Stimulated activated CD8-positive, alpha-beta memory T cell treated with anti-CD3 and anti-CD28 coated beads, Interleukin-4, amount 100 ng/mL, for 24 hours (primary cell): ENCODE measurements around the gene TMA7.
"Not testable (repeated sequence)": the region's sequence is repeated elsewhere in the genome, so short reads cannot be mapped to it uniquely, and the experiment has no call there.

ENCODE experiments used
- DNase-seq: peaks from one replicate; pipeline ENCODE4 v3.0.0-alpha.2; 2020; ENCODE audit warnings: low read depth

The TMA7 gene

GRCh38 chr3:48468329-48468731 is 28.3 kb downstream of the TMA7 start:
- DNase-seq: no peak

DNA sequence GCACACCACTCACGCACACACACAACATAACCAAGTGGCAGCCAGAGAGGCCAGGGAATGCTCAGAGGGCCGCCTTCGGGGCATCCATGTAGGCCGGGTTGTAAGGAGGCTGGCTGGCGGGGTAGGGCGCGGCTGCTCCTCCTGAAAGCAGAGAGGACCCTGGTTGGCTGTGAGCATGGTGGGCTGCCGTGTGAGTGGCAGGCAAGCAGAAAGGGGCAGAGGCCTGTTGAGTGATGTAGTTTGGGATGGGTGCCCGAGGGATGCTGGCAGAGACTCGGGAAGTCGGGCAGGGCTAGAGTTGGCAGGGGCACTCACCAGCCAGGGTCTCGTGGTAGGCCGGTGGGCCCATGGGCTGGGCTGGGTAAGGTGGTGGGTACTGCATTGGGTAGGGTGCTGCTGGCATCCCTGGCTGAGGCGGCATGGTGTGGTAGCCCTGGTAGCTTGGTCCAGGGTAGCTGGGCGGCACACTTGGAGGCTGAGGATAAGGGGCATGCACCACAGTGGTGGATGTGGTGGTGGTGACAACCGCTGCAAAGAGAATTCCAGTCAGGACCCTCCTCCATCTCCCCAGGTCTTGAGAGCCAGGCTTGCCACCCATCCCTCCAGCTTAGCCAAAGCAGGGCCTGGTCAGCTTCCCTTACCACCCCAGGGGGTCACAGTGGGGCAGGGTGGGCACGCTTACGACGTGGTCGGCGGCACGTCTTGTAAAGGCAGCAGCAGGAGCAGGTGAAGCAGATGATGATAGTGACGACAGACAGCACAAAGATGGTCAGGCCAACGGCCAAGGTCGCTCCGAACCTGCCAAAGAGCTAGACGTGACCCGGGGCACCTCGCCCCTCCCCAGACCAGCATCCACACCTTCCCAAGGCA is 29.2 kb downstream of the TMA7 start:
- DNase-seq: no peak

DNA sequence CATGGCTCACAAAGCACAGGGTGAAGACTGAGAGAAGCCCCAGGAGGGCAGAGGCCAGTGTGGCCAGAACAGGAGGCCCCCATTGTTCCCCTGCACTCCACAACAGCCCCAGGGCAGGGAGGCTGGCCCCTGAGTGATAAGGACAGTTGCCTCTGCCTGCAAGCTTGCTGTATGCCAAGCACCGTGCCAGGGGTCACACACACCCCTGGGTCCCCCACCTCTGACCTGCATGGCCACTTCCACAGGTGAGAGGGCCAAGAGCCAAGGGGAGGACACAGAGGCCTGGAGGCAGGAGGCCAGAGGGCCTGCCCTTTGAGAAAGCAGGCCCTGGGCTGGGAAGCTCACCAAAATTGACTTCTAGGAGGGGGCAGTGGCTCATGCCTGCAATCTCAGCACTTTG is 30.2 kb downstream of the TMA7 start:
- no peak for DNase-seq

DNA sequence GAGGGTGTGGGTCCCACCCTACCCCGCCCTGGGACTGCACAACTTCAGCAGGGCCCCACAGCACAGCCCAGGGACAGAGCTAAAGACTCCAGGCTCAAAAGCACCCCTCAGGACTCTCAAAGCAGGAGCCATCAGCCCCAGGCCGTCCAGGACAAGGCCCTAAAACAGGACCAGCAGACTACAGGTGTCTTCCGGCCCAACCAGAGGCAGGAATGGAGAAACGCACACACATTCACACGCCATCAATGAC is 32.5 kb downstream of the TMA7 start:
- DNase-seq: no peak

DNA sequence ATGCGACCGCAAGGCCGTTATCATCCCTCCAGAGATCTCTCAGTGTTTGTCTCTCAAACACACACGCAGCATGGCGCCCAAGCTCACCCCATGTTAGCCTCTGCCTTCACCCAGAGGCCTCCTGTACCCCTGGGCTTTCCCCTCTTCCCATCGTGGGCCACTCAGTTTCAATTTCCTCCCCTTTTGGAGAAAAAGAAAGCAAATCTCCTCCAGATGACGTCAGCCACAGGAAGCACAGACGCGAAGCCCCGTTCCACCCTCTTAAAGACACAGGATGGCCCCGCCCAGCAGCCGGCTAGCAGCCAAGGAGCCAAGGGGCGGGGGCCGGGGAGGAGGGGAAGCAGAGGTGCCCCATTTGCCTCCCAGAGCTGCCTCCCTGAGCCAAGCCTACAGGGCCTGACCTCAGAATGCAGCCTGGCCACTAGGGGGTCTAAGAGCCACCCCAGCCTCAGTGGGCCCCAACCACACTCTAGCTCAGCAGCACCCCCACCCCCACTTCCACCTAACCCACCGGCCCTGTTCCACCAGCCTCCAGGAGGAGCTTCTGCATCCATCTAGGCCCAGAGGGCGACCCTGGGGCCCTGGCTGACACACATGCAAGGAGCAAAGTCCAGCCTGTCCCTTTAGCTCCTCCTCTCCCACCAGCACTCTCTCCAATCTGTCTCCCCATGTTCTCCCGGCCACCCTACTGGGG is 33.0 kb downstream of the TMA7 start:
- DNase-seq: peak; percentile 88

DNA sequence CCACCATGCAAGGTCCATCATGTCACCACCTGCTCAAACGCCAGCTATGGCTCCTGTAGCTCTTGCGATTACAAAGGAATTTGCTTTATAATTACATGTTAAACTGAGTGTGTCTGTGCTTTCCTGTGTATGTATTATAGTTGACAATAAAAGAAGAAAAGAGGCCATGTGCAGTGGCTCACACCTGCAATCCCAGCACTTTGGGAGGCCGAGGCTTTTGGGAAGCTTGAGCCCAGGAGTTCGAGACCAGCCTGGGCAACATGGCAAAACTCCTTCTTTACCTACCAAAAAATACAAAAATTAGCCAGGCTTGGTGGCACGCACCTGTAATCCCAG is 33.5 kb downstream of the TMA7 start:
- DNase-seq: no peak

GRCh38 chr3:48474031-48474430 is 34.0 kb downstream of the TMA7 start:
- DNase-seq: not testable (repeated sequence)

GRCh38 chr3:48474619-48475018 is 34.6 kb downstream of the TMA7 start:
- DNase-seq: no peak

GRCh38 chr3:48475188-48475587 is 35.1 kb downstream of the TMA7 start:
- no peak for DNase-seq

GRCh38 chr3:48476426-48477053 is 36.5 kb downstream of the TMA7 start:
- no peak for DNase-seq

DNA sequence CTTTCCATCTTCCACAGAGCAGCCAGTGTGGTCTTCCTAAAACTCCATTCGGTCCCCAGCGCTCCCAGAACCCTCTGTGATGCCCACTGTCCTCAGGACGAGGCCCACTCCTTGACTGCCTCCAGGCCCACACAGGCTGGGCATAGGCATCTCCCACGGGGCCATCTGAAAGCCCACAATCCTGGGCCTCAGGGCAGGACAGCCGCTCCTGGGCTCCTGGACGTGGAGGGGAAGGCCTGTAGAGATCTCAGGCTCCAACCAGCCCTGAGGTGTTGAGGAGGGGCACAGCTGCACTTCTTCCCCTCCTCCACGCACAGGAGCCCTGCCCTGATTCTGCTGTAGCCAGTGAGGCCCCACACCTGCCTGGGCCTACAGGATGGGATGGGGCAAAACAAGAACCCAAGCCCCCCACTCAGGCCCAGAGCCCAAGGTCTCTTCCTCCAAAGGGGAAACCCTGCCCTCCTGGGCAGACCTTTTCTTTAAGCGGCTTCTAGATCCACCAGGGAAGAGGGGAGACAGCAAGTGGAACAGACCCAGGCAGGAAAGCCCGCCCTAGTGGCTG is 38.0 kb downstream of the TMA7 start:
- no peak for DNase-seq

DNA sequence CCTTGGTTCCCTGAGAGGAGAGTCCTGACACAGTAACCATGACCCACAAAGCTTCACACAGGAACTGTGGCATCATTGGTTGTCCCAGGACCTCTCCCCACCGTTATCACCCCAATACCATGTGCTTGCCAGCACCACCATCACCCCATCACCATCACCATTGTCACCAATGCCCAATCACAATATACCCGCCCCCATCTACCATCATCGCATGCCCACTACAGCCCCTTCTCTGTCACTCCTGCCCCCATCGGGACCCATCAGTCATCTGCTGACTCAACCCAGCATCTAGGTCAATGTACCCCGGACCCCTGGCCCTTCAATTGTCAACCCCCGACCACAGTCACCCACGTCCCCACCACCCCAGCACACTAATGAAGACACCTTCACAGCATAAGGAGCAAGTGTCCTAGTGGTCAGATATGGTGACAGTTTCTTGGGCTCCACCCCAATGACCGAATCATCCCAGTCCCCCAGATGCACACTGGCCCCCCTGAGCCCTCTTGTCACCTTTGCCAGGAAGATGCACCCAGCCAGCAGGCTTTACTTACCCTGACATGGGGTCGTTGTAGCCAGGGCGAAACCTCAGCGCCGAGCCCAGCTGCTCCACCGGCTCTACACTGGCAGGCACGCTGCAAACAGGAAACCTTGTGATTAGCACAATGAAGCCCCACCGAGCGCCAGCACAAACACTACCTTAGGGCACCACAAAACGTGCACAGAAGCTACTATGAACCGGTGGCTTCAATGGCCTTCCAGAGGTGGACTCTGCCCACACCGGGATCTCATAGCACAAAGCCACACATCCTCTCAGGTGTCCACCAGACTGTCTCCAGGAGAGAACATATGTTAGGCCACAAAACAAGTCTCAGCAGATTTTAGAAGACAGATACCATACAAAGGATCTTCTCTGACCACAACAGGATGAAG is 38.8 kb downstream of the TMA7 start:
- no peak for DNase-seq

- DNase-seq: not testable (repeated sequence)
These were observed 40.8 kb downstream of the TMA7 start for GRCh38 chr3:48480891-48481290.

- DNase-seq: not testable (repeated sequence)
These were observed 42.8 kb downstream of the TMA7 start for GRCh38 chr3:48482822-48483221.

- no peak for DNase-seq
These were observed 46.9 kb downstream of the TMA7 start for GRCh38 chr3:48486952-48487351.

- no peak for DNase-seq
These were observed 52.6 kb downstream of the TMA7 start for GRCh38 chr3:48492461-48493202.

GRCh38 chr3:48493203-48493501 is 53.1 kb downstream of the TMA7 start:
- DNase-seq: no peak
